Lung microvascular endothelial cell (primary cell): ENCODE results near the gene BST1. TPM values are rescaled to one million over a fixed set of nuclear protein-coding genes. Genes with fewer than 3 reads are reported as not detected.

Source experiments
- DNase-seq, 2 donors: peaks; one replicate each; pipeline versions ENCODE4 v3.0.0 to v3.0.0-alpha.2; 2010; ENCODE audit warnings: low read depth in 2 of 2
- total RNA-seq: library from RNA; depleted of rRNA; stranded (reverse); fragments of >200 nt; gene quantifications from 2 replicates; pipeline ENCODE4 v1.2.1, GENCODE V29; 2014

Gene BST1
- total RNA-seq, 1 donor from 2014 or later, result 59.3 TPM

DNA sequence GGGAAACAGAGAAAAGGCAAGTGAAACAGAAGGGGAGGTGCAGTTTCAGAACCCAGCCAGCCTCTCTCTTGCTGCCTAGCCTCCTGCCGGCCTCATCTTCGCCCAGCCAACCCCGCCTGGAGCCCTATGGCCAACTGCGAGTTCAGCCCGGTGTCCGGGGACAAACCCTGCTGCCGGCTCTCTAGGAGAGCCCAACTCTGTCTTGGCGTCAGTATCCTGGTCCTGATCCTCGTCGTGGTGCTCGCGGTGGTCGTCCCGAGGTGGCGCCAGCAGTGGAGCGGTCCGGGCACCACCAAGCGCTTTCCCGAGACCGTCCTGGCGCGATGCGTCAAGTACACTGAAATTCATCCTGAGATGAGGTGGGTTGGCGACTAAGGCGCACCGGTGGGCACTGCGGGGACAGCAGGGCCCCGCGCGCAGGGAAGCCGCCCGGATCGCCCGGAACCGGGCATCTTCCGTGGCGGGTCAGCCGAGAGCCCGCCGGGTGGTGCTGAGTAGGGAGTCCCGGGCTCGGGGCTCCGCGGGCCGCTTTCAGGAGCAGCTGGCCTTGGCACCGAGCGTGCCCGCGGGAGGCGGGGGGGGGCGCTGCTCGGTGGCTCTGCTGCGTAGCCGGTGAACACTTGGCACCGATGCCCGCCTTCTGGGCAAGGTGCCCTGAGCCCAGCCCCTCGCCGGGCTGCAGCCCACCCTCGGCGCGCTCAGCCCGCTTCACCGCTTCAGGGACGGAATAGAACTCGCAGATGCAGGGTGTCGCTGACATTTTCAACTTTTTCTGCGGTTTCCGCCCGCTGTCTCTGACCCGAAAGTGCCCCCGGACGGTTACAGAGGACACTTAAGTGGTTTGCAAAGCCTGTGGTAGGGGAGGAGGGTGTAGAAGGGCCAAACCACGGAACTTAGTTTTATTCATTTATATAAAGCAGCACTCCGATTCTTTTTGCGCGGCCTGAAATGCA, 75.7 kb downstream of the BST1 start, which contains the start of gene CD38:
CD38 (plus strand) TSS at position 40 of the 953 bp plus-strand sequence; CDS start at position 127, 87 bp downstream.
- peak; percentile 16 to 41 for DNase-seq

DNA sequence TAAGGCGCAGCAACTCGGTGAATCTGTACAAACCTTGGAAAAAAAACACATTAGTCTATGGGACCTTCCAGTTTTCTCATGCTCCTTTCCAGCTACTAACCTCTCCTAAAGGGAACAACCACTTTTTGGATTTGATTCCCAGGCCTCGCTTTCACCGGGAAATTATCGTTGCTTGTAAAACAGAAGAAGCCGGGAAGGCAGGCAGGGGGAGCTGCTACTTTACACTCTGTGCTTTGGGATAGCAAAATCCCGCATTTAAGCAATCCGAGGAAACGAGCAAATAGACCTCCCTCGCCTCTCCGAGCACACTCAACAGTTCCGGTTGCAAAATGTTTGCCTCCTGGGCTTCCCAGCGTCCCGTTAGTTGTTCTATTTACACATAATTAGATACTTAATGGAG, 76.4 kb downstream of the BST1 start:
- peak; percentile 48 to 70 for DNase-seq

DNA sequence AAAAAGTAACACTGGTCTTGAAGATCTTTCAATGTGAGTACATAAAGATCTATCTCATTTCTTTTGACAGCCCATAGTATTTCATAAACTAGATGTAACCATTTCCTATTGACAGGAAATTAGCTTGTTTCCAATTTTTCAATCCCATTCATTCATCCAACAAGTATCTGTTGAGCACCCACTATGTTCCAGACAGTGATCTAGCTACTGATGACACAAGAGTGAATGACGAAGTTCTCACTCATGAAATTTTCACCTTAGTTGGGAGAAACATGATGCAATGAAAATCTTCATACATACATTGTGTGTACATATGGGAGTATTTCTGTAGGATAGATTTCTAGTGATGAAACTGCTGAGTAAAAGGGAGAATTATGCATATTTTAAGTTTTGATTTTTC, 76.9 kb downstream of the BST1 start:
- DNase-seq, result no peak

DNA sequence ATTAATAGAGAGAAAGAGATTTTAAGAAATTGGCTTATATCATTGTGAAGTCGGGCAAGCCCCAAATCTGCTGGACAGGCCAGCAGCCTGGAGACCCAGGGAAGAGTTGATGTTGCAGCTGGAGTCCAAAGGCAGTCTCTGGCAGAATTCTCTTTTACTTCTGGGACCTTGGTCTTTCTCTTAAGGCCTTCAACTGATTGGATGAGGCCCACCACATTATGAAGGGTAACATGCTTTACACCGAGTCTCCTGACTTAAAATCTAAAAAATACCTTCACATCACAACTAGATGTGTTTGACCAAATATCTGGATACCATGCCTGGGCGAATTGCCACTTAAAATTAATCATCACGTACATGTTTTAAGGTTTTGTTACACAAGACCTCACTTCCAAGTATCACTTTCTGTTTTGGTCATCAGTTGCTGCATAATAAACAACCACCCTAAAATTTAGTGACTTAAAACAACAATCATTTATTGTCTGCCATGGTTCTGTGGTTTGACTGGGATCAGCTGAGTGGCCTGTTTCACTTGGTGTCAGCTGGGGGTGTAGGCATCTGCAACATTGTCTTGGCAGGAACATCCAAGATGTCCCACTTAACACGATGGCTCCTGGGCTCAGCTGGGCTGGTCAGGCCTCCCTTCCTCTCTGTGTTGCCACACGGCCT, 78.7 kb downstream of the BST1 start:
- DNase-seq, result no peak

Other genes starting within 250 kb of the BST1 start
- 2.8 TPM in 2 replicates for gene CC2D2A, start 233.2 kb upstream of the BST1 start, total RNA-seq
- gene FBXL5, start 47.7 kb upstream of the BST1 start, total RNA-seq, result 68.4 and 97.8 TPM in 2 replicates
- 19.2 and 28.4 TPM in 2 replicates for gene FAM200B, start 21.2 kb upstream of the BST1 start, total RNA-seq
- gene CD38, start 75.3 kb downstream of the BST1 start, total RNA-seq, result 10.9 and 11.1 TPM in 2 replicates
- gene FGFBP1, start 235.7 kb downstream of the BST1 start, total RNA-seq, result not detected in 2 replicates